AG04449 (cell line): ENCODE results near the gene CREB3L2.

ENCODE experiments used
- CTCF ChIA-PET: fragments of 350-600 bp; formaldehyde crosslinking; extraction: SDS; loops from one replicate; lab custom pipeline; 2021; ENCODE audit warnings: antibody characterized with exemption; lab: Yijun Ruan, JAX
- POLR2A ChIA-PET: fragments of 400-600, 350-600 bp; formaldehyde crosslinking; extraction: SDS; loops from one replicate; lab custom pipeline; 2020; ENCODE audit warnings: antibody characterized with exemption, inconsistent platforms; lab: Yijun Ruan, JAX
- DNase-seq: peaks from one replicate; pipeline ENCODE4 v3.0.0-alpha.2; 2010; ENCODE audit warnings: low read depth, low spot score
- H3K4me3 ChIP-seq: 2 replicates; pipeline ENCODE4 v1.5.1; 2011; ENCODE audit warnings: low read depth, mild to moderate bottlenecking, control low read depth, low read length
- CTCF ChIP-seq: IDR thresholded peaks from one replicate; pipeline ENCODE4 v1.5.1; 2011; ENCODE audit warnings: mild to moderate bottlenecking, moderate library complexity, low read length, control low read depth, inconsistent platforms; ENCODE audit not compliant: insufficient read depth; ENCODE audit errors: missing control alignments

Gene CREB3L2

GRCh38 chr7:137860542-137860941 lies 141.3 kb downstream of the CREB3L2 start:
- ChIA-PET CTCF (no interaction called here), POLR2A (no interaction called here)
- no peak overlapping the region for H3K4me3 ChIP-seq
- DNase-seq: no peak
- TF ChIP-seq CTCF: no peak

- no peak overlapping the region for H3K4me3 ChIP-seq
- POLR2A ChIA-PET: no interaction called here
- no peak for TF ChIP-seq CTCF
- no peak for DNase-seq
- CTCF ChIA-PET: interaction anchor here (0.7 to 2.6 kb wide), 2 partner anchors 14 to 197 kb away, joined by 3 to 9 read pairs; no protein-coding TSS in a partner anchor
Observed at GRCh38 chr7:137853053-137853452, 148.8 kb downstream of the CREB3L2 start.

- ChIA-PET CTCF (interaction anchor here (0.7 kb wide), 1 partner anchor 15 kb away, joined by 3 read pairs; no protein-coding TSS in a partner anchor), POLR2A (no interaction called here)
- DNase-seq: no peak
- no peak for TF ChIP-seq CTCF
- H3K4me3 ChIP-seq: no peak overlapping the region
Observed at GRCh38 chr7:137852108-137852507, 149.8 kb downstream of the CREB3L2 start.

- ChIA-PET CTCF (interaction anchor here (1.0 to 2.2 kb wide), 2 partner anchors 8 to 196 kb away, joined by 4 to 11 read pairs; no protein-coding TSS in a partner anchor), POLR2A (interaction anchor here (0.7 to 2.1 kb wide), 6 partner anchors 15 to 184 kb away, joined by 3 to 6 read pairs (median 4); no protein-coding TSS in a partner anchor)
- no peak overlapping the region for H3K4me3 ChIP-seq
- DNase-seq: no peak
- TF ChIP-seq CTCF: no peak
Observed at GRCh38 chr7:137850972-137851945, 150.6 kb downstream of the CREB3L2 start.

- ChIA-PET POLR2A (interaction anchor here (0.7 to 2.1 kb wide), 6 partner anchors 14 to 183 kb away, joined by 3 to 6 read pairs (median 4); no protein-coding TSS in a partner anchor), CTCF (interaction anchor here (2.2 kb wide), 1 partner anchor 195 kb away, joined by 11 read pairs; no protein-coding TSS in a partner anchor)
- no peak for TF ChIP-seq CTCF
- H3K4me3 ChIP-seq: no peak overlapping the region
- DNase-seq: no peak
Observed at GRCh38 chr7:137850571-137850970, 151.3 kb downstream of the CREB3L2 start.

GRCh38 chr7:137848095-137848494 lies 153.8 kb downstream of the CREB3L2 start:
- no peak for TF ChIP-seq CTCF
- H3K4me3 ChIP-seq: no peak overlapping the region
- DNase-seq: no peak
- POLR2A ChIA-PET: no interaction called here
- CTCF ChIA-PET: no interaction called here
